Erythroblast (primary cell): ENCODE measurements around the gene FER.
"Not testable (repeated sequence)": the region's sequence is repeated elsewhere in the genome, so short reads cannot be mapped to it uniquely, and the experiment has no call there.

Source experiments
- DNase-seq, 2 experiments: peaks; one replicate each; lab custom pipeline; 2025; lab: John Stamatoyannopoulos, UW
- GATA1 ChIP-seq: IDR thresholded peaks from 2 replicates; pipeline ENCODE4 v1.6.1; 2011; ENCODE audit warnings: low read depth, mild to moderate bottlenecking, control low read depth, low read length, moderate library complexity
- POLR2A ChIP-seq: IDR thresholded peaks from 2 replicates; pipeline ENCODE4 v1.6.1; 2011; ENCODE audit warnings: mild to moderate bottlenecking, low read length

The FER gene

GRCh38 chr5:108763222-108763916 is 15.7 kb downstream of the FER start:
- TF ChIP-seq POLR2A (no peak), GATA1 (no peak)
- DNase-seq = no peak

- DNase-seq = no peak
- no peak for TF ChIP-seq POLR2A
- no peak for TF ChIP-seq GATA1
Measured at GRCh38 chr5:108765647-108766046, 17.9 kb downstream of the FER start.

DNA sequence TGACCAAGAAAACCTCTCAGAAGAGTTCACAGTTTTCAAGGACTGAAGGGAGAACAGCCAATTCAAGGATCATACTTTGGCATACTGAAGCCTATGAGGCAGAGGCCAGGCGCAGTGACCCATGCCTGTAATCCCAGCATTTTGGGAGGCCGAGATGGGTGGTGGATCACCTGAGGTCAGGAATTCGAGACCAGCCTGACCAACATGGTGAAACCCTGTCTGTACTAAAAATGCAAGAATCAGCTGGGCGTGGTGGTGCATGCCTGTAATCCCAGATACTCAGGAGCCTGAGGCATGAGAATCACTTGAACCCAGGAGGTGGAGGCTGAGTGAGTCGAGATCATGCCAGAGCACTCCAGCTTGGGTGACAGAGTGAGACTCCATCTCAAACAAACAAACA is 19.2 kb downstream of the FER start:
- DNase-seq = not testable (repeated sequence)

DNA sequence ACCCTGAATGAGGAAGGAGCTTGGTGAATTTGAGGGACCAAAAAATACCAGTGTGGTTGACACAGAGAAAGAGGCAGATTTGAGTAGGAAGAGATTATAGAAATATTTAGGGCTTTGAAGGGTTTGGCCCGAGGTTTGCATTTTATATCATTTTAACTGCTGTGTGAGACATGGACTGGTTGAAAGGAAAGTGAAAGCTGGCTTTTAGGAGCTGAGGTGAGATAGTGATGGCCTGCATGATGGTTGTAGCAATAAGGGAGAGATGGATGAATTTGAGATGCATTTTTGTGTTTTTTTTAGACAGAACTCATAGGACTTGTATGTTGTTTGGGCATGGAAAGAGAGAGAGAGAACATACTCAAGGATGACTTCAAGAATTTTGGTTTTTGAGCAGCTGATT is 21.7 kb downstream of the FER start:
- TF ChIP-seq POLR2A = no peak
- TF ChIP-seq GATA1 = no peak
- no peak for DNase-seq

- TF ChIP-seq POLR2A = no peak
- TF ChIP-seq GATA1 = no peak
- no peak for DNase-seq
Measured at GRCh38 chr5:108772626-108773025, 24.9 kb downstream of the FER start.

DNA sequence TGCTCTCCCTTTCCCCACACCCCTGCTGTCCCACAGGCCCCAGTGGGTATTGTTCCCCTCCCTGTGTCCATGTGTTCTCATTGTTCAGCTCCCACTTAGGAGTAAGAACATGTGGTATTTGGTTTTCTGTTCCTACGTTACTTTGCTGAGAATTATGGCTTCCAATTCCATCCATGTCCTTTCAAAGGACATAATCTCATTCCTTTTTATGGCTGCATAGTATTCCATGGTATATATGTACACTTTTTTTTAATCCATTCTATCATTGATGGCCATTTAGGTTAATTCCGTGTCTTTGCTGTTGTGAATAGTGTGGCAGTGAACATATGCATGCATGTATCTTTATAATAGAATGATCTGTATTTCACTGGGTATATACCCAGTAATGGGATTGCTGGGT is 25.6 kb downstream of the FER start:
- no peak for DNase-seq
- TF ChIP-seq POLR2A (no peak), GATA1 (no peak)

GRCh38 chr5:108774079-108774478 is 26.4 kb downstream of the FER start:
- DNase-seq = not testable (repeated sequence)

DNA sequence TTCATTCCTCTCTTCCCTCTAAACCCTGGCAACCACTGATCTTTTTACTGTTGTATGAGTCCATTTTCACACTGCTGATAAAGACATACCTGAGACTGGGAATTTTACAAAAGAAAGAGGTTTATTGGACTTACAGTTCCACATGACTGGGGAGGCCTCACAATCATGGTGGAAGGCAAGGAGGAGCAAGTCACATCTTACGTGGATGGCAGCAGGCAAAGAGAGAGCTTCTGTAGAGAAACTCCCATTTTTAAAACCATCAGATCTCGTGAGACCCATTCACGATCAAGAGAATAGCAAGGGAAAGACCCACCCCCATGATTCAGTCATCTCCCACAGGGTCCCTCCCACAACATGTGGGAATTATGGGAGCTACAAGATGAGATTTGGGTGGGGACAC is 29.9 kb downstream of the FER start:
- DNase-seq = not testable (repeated sequence)

GRCh38 chr5:108784577-108784976 is 36.9 kb downstream of the FER start:
- not testable (repeated sequence) for DNase-seq

GRCh38 chr5:108786806-108787483 is 39.2 kb downstream of the FER start:
- DNase-seq = no peak
- no peak for TF ChIP-seq GATA1
- TF ChIP-seq POLR2A = no peak

DNA sequence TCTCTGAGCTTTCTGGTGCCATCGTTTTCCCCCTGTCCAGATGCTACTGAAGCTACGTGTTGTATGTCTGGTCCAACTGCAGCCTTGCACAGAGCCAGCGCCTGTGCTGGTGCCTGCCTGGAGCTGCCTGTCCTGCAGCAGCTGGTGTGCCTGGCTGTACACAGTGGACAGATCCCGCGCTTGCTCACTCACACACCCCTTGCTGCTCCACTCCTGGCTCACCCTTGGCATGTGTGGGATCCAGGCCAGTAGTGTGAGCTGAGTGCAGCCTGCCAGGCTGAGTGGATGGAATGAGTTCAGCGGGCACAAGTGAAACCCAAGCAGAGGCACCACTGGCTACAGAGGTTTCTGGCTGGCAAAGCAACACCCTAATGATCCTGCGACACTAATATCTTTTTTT is 40.4 kb downstream of the FER start:
- no peak for TF ChIP-seq POLR2A
- no peak for TF ChIP-seq GATA1
- no peak for DNase-seq

DNA sequence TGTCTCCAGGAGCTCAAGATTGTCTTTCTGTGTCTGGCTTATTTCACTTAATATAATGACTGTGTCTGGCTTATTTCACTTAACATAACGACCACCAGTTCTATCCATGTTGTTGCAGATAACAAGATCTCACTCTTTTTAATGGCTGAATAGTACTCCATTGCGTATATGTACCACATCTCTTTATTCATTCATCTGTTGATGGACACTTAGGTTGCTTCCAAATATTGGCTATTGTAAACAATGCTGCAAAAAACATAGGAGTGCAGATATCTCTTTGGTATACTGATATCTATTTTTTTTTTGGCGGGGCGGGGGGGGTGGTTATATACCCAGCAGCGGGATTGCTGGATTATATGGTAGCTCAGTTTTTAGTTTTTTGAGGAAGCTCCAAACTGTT is 45.5 kb downstream of the FER start:
- DNase-seq = no peak
- TF ChIP-seq POLR2A (no peak), GATA1 (no peak)

GRCh38 chr5:108794349-108794748 is 46.7 kb downstream of the FER start:
- DNase-seq = not testable (repeated sequence)

DNA sequence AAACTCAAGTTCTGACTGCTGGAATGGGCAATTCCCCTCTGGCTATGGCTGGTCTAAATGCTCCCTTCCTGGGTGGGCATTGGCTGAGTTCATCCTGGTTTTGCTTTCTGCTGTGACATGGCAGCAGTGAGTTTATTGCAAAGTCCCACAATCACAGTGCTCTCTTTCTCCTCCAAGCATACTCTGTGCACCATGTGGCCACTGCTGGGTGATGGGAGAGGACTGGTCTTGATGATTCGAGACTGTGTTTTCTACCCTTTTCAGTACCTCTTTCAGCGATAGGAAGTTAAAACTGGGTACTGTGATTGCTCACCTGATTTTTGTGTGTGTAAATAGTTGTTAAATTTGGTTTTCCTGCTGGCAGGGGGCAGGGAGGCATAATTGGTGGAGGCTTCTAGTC is 49.7 kb downstream of the FER start:
- no peak for TF ChIP-seq GATA1
- no peak for TF ChIP-seq POLR2A
- DNase-seq = no peak

- no peak for TF ChIP-seq GATA1
- DNase-seq = no peak
Measured at GRCh38 chr5:108797986-108798385, 50.3 kb downstream of the FER start.
